NCI-H345 (cell line): Measurements from ENCODE around the gene PTF1A.

Experiments
- DNase-seq: peaks from one replicate; lab custom pipeline; 2025; lab: John Stamatoyannopoulos, UW

The PTF1A gene

GRCh38 chr10:23187155-23187554 is 5.0 kb upstream of the PTF1A start:
- no peak for DNase-seq

- no peak for DNase-seq
Observed at GRCh38 chr10:23189024-23189423, 3.1 kb upstream of the PTF1A start.

GRCh38 chr10:23190872-23191763 is 994 bp upstream of the PTF1A start:
- DNase-seq: no peak

DNA sequence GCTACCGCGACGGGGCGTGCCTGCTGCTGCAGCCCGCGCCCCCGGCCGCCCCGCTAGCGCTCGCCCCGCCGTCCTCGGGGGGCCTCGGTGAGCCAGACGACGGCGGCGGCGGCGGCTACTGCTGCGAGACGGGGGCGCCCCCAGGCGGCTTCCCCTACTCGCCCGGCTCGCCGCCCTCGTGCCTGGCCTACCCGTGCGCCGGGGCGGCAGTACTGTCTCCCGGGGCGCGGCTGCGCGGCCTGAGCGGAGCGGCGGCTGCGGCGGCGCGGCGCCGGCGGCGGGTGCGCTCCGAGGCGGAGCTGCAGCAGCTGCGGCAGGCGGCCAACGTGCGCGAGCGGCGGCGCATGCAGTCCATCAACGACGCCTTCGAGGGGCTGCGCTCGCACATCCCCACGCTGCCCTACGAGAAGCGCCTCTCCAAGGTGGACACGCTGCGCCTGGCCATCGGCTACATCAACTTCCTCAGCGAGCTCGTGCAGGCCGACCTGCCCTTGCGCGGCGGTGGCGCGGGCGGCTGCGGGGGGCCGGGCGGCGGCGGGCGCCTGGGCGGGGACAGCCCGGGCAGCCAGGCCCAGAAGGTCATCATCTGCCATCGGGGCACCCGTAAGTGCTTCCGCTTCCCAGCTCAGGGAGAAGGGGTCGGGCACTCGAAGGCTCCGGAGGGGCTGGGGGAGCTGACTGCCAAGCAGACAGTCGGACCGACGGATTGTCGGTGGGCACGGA is 761 bp downstream of the PTF1A start:
- no peak for DNase-seq

DNA sequence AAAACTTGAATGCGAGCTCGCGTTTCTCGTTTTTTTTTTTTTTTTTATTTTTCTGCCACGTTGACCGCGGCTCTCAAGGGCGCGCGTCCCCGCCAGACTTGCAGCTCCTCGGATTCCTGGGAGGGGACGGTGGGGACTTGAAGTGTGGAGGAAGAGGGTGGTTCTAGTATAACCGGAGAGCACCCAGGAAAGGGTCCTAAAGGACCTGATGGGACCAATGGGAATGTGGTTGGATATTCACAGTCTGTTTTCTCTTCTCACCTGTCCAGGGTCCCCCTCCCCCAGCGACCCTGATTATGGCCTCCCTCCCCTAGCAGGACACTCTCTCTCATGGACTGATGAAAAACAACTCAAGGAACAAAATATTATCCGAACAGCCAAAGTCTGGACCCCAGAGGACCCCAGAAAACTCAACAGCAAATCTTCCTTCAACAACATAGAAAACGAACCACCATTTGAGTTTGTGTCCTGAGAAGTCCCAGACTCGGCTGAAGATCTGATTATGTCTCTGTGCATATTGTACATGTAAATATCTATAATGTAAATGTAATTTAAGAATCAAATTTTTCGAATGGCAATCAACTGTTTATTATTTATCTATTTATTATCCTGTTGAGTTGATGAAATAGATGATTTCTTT is 1.4 kb downstream of the PTF1A start:
- DNase-seq: no peak

GRCh38 chr10:23194471-23194965 is 2.4 kb downstream of the PTF1A start:
- no peak for DNase-seq

- DNase-seq: no peak
Observed at GRCh38 chr10:23194966-23195845, 3.1 kb downstream of the PTF1A start.

DNA sequence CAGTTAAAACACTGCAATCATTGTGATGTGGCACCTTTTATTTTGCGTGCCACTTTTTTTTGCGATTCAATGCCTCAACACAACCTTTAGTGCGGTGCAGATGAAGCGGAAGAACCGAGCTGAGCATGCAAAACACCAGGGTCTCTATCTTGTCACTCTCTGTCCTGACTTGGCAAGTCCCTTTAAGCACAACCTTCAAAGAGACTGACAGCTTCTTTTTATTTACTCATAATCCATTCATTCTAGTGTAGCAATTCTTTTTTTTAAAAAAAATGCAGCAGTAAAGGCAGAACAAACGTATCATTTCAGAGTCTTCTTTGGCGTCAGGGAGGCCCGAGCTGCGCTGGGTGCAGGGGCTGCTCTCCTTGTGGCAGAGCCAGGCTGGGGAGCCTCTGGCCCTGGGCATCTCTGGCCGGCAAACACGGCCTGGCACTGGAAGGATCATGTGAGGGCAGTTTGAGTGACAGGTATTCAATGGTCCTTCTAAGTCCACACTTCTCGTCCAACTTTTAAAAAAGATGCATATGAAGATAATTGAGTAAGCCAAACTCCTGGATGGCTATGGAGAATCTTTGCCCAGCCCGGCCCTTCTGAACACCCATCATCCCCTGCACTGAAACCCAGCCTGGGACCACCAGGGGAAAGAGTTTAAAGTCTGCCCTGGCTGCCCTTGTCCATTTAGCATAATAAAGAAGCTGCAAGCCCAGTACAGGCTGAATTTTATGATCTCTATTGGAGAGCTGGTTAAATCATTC is 3.9 kb downstream of the PTF1A start:
- no peak for DNase-seq

GRCh38 chr10:23196915-23197314 is 4.8 kb downstream of the PTF1A start:
- no peak for DNase-seq

DNA sequence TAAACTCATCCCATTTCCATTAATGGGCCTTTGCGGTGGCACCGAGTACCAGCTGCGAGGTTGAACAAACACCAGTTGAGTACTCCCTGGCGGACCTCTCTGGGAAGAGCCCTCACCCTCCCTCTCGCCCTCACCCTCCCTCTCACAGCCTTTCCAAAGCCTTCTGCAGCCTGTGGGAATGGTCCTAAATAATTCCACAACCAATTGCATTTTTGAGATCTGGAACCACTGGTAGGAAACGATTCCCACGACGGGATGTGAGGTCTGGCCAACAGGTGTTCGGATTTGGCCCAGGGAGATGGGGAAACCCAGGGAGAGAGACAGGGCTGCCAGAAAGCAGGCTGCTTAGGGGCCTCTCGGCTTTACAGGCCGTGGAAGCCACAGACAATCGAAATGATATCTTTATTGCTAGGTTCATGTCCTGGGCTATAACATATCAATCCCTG is 5.3 kb downstream of the PTF1A start:
- no peak for DNase-seq

- DNase-seq: no peak
Observed at GRCh38 chr10:23198610-23198939, 6.5 kb downstream of the PTF1A start.

- DNase-seq: no peak
Observed at GRCh38 chr10:23198940-23199767, 7.0 kb downstream of the PTF1A start.

DNA sequence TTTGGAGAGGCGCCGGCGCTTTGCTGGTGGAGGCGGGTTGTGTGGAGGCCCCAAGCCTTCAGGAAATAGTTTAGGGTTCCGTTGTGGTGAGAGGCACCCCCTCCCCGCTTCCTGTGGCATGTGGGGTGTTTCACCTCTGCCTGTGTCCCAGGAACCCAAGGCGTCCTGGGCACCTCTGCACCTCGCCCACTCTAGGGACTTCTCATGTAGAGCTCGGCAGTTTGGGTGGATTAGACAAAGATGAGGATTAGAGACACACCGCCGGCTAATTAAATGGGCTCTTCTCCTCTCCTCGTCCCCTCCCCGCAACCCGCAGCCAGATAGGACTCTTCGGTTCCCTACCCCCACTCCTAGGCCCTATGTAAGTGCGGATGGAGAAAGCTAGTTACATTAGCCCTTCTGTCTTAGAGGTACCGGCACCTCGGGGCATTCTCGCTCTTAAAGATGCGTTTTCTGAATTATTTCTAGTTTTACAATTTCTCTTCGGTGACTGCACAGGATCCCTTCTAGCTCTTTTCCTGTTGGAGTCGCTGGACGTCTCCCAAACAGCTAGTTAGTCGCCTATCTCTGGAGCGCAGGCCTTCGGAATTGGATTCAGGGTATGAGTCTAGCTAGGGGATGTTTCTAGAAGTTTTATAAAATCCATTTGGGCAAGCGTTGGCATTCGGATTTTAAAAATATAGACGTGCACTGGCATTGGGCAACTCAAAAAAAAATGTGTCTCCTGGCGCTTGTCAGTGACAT is 7.8 kb downstream of the PTF1A start:
- DNase-seq: no peak

DNA sequence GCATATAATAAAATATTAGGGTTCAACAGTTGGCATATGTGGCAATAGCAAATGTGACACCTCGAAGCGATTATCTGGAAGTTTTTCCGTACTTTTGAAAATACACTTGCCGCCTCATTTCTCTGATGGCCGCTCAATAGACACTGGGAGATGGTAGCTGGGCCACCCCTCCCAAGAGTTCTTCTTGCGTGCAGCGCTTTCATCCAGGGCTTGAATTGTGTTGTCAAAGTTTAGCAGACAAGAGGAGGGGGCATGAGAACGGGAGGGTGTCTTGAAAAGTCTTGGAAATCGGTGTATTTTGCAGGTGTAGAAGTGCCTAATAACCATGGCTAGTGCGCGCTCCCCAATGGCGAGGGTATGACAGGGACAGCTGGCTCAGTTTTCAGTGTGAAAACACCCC is 8.5 kb downstream of the PTF1A start:
- no peak for DNase-seq

- DNase-seq: no peak
Observed at GRCh38 chr10:23200997-23201652, 9.0 kb downstream of the PTF1A start.

- no peak for DNase-seq
Observed at GRCh38 chr10:23201837-23202236, 9.7 kb downstream of the PTF1A start.

DNA sequence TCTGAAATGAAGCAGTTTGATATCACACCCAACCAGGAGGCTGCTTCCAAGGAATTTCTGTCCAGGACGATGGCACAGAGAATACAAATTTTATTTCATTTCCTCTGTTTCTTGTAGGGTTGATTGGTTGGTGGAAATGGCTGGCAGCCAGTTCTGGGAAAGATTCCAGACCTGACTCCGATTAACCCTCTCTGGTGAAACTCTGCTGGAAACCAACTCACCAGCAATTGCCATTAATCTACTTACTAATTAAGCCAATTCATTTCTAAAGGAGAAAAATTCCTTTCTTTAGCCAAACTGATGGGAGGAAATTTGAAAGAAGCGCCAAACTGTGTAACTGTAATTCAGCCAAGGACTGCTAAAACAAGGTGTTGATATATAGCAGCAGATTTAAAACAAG is 10.7 kb downstream of the PTF1A start:
- DNase-seq: no peak

GRCh38 chr10:23203369-23204325 is 11.5 kb downstream of the PTF1A start:
- DNase-seq: no peak
